ENCODE measurements around the gene RNF166.

Gene RNF166

DNA sequence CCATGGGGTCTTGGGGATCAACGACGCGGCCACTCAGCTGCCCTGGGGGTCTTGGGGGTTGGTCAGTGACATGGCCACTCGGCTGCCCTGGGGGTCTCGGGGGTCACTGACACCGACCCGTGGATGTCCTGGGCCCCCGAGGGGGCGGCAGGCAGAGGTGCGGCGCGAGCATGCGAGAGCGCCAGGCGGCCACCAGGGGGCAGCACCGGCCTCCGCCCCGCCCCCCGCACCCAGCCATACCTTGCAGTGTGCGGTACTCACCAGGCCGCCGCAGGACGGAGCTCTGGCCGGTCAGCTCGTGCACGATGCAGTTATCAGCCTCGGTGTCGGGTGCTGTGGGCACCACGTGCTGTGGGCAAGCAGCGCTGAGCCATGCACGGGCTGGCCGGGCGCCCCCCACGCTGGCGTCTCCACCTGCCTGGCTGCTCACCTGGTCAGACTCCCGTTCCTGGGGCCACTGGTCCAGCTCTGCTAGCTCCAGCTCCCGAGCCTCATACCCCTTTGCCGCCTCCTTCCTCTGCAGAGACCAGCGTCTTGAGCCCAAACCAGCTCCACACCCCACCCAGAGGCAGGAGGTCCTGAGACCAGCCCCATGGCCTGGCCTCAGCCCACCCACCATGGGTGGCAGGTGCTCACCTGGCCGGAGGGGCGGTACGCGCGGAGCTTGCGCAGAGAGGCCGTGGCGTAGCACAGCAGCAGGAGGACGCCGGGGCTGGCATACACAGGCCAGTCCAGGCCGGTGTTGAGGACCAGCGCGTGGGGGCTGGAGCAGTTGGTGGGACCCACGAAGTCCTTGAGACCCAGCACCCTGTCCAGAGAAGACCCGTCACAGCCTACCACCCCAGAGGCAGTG is 31.3 kb upstream of the RNF166 start:
- H3K27me3 ChIP-seq (ENCODE audit: control insufficient read depth, insufficient read depth, low read length) = no peaks in the 10 kb centered on the region
- peaks cover 13% of the 10 kb centered on the region for H3K36me3 ChIP-seq (ENCODE audit: control insufficient read depth, insufficient read depth, low read length)
- no peak overlapping the region for H3K9ac ChIP-seq (ENCODE audit: low read depth, low read length)
- no peaks in the 10 kb centered on the region for H3K9me3 ChIP-seq (ENCODE audit: control insufficient read depth, insufficient read depth, low read length)
- H3K4me1 ChIP-seq (ENCODE audit: control insufficient read depth, insufficient read depth, low read length) = no peaks in the 10 kb centered on the region
- no peak overlapping the region for H3K4me3 ChIP-seq (ENCODE audit: low read depth, low read length)

DNA sequence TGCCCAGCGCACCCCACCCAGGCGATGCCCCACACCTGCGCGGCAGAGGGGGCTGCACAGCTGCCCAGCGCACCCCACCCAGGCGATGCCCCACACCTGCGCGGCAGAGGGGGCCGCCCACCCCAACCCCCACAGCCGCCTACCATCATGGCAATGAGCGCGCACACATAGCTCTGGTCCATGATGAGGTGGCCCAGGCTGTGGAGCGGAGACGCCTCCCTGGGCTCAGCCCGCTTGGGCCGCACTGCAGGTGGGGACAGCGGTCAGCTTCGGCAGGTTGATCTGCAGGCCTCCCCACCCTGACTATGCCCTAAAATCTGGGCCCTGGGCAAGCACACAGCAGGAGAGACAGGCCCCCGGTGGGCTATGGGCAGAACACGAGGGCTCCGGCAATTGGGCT is 30.3 kb upstream of the RNF166 start:
- Histone ChIP-seq H3K4me3 (ENCODE audit: low read depth, low read length) (no peak overlapping the region), H3K27me3 (ENCODE audit: control insufficient read depth, insufficient read depth, low read length) (no peaks in the 10 kb centered on the region), H3K36me3 (ENCODE audit: control insufficient read depth, insufficient read depth, low read length) (peaks cover 14% of the 10 kb centered on the region), H3K9ac (ENCODE audit: low read depth, low read length) (no peak overlapping the region), H3K9me3 (ENCODE audit: control insufficient read depth, insufficient read depth, low read length) (no peaks in the 10 kb centered on the region), H3K4me1 (ENCODE audit: control insufficient read depth, insufficient read depth, low read length) (no peaks in the 10 kb centered on the region)

DNA sequence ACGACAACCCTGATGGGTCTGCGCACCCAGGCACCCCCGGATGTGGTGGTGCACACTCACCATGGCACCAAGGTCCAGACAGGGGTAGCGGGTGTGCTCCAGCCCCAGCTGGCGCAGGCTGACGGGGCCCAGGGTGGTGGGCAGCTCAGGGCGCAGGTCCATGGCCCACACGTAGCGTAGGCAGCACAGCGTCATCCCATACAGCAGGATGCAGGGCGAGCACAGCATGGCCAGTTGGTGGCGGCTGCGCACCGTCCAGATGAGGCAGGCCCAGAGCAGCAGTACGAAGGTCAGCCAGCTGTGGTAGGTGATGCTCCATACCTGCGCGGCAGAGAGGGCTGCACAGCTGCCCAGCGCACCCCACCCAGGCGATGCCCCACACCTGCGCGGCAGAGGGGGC is 29.9 kb upstream of the RNF166 start:
- Histone ChIP-seq H3K27me3 (ENCODE audit: control insufficient read depth, insufficient read depth, low read length) (no peaks in the 10 kb centered on the region), H3K36me3 (ENCODE audit: control insufficient read depth, insufficient read depth, low read length) (peaks cover 18% of the 10 kb centered on the region), H3K4me3 (ENCODE audit: low read depth, low read length) (no peak overlapping the region), H3K9me3 (ENCODE audit: control insufficient read depth, insufficient read depth, low read length) (no peaks in the 10 kb centered on the region), H3K9ac (ENCODE audit: low read depth, low read length) (no peak overlapping the region), H3K4me1 (ENCODE audit: control insufficient read depth, insufficient read depth, low read length) (no peaks in the 10 kb centered on the region)

DNA sequence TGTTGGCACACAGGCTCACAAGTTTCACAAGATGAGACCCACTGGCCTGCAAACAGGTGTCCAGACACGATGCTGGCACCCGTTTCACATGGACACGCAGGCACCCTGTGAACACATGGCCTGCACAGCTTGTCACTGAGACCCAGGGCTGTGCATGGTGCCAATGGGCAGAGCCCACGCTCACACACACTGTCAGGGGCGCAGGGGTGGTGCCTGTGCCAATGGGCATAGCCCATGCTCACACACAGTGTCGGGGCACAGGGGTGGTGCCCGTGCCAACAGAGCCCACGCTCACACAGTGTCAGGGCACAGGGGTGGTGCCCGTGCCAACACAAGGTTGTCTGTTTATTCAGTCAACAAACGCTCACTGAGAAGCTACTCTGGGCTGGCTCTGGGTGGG is 29.4 kb upstream of the RNF166 start:
- peaks cover 17% of the 10 kb centered on the region for H3K36me3 ChIP-seq (ENCODE audit: control insufficient read depth, insufficient read depth, low read length)
- H3K4me1 ChIP-seq (ENCODE audit: control insufficient read depth, insufficient read depth, low read length) = no peaks in the 10 kb centered on the region
- H3K4me3 ChIP-seq (ENCODE audit: low read depth, low read length) = no peak overlapping the region
- no peaks in the 10 kb centered on the region for H3K27me3 ChIP-seq (ENCODE audit: control insufficient read depth, insufficient read depth, low read length)
- H3K9ac ChIP-seq (ENCODE audit: low read depth, low read length) = no peak overlapping the region
- no peaks in the 10 kb centered on the region for H3K9me3 ChIP-seq (ENCODE audit: control insufficient read depth, insufficient read depth, low read length)

DNA sequence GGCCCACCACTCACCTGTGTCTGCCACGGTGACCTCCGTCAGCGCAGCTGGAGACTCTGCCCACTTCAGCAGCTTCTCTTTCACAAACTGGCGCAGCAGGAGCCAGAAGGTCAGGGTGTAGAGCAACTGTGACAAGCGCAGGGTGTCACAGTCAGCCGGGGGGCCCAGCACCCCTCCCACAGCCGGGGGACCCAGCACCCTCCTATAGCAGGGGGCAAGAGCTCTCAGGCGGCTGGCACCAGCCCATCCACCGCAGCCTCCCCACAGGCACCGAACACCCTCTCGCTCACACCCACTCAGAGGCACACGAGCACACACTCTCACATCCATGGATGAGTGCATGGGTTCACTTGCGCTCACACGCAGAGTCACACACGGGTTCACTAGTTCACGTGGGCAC is 28.9 kb upstream of the RNF166 start:
- Histone ChIP-seq H3K27me3 (ENCODE audit: control insufficient read depth, insufficient read depth, low read length) (no peaks in the 10 kb centered on the region), H3K36me3 (ENCODE audit: control insufficient read depth, insufficient read depth, low read length) (peaks cover 16% of the 10 kb centered on the region), H3K4me3 (ENCODE audit: low read depth, low read length) (no peak overlapping the region), H3K4me1 (ENCODE audit: control insufficient read depth, insufficient read depth, low read length) (no peaks in the 10 kb centered on the region), H3K9me3 (ENCODE audit: control insufficient read depth, insufficient read depth, low read length) (no peaks in the 10 kb centered on the region), H3K9ac (ENCODE audit: low read depth, low read length) (no peak overlapping the region)

DNA sequence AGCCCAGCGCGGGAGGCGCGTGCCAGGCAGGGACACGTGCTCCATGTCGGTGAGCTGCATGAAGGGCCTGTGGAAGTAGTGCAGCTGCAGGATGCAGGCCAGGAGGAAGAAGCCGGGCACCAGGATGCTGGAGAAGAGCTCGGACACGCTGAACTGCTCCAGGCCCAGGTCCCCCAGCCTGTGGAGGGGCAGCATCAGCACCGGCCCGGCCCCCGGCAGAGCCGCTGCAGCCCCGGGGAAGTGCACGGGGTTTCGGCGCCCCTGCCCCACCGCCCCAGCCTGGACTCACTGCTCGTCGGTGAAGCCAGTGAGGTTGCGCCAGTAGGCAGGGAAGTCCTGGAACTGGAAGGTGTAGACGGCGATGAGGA is 28.1 kb upstream of the RNF166 start:
- H3K36me3 ChIP-seq (ENCODE audit: control insufficient read depth, insufficient read depth, low read length) = peaks cover 16% of the 10 kb centered on the region
- H3K4me1 ChIP-seq (ENCODE audit: control insufficient read depth, insufficient read depth, low read length) = no peaks in the 10 kb centered on the region
- H3K9me3 ChIP-seq (ENCODE audit: control insufficient read depth, insufficient read depth, low read length) = no peaks in the 10 kb centered on the region
- no peak overlapping the region for H3K9ac ChIP-seq (ENCODE audit: low read depth, low read length)
- no peak overlapping the region for H3K4me3 ChIP-seq (ENCODE audit: low read depth, low read length)
- H3K27me3 ChIP-seq (ENCODE audit: control insufficient read depth, insufficient read depth, low read length) = no peaks in the 10 kb centered on the region

DNA sequence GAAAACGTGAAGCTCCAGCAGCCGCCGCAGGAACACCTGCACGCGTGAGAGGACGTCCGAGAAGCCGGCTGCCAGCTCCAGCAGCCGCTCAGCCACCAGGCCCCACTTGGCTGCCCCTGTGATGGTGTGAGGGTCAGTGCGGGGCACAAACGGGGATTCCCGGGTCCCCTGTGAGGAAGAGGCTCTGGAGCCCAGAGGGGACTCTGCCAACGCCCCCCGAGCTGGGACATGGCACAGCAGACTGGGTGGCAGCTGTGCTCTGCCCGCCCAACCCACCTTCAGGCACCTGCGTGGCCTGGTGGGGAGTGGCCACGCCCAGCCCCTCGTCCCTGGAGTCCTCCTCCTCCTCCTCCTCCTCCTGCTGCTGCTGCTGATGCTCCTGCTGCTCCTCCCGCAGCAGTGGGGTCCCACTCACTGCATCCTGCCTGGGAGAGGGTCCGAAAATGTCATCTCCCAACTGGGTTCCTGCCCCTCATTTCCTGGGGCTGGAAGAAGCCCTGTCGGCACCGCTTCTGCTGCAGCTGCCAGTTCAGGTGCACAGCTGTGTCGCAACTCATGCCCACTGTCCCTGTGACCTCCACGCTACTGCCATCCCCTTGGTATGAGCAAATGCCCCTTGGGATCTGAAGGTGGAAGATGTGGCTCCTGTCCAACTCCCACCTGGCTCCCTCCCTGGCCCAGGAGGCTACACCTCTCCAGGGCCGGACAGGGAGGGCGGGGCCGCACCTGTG is 27.6 kb upstream of the RNF166 start:
- no peak overlapping the region for H3K4me3 ChIP-seq (ENCODE audit: low read depth, low read length)
- no peaks in the 10 kb centered on the region for H3K27me3 ChIP-seq (ENCODE audit: control insufficient read depth, insufficient read depth, low read length)
- no peak overlapping the region for H3K9ac ChIP-seq (ENCODE audit: low read depth, low read length)
- no peaks in the 10 kb centered on the region for H3K9me3 ChIP-seq (ENCODE audit: control insufficient read depth, insufficient read depth, low read length)
- H3K4me1 ChIP-seq (ENCODE audit: control insufficient read depth, insufficient read depth, low read length) = no peaks in the 10 kb centered on the region
- peaks cover 16% of the 10 kb centered on the region for H3K36me3 ChIP-seq (ENCODE audit: control insufficient read depth, insufficient read depth, low read length)

DNA sequence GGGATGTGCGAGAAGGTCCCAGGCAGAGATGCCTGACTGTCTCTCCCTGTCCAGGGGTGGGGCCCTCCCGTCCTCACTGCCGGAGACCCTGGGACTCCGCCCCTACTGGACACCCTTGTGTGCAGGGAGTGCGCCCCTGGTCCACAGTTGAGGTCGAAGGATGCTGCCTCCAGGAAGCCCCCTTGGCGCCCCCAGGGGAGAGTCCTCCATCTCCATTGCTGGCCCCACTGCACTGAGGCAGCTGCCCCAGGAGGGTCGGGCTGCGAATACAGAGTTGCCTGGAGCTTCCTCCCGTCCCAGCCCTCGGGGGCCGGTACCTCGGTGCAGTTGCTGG is 26.7 kb upstream of the RNF166 start:
- Histone ChIP-seq H3K9ac (ENCODE audit: low read depth, low read length) (no peak overlapping the region), H3K36me3 (ENCODE audit: control insufficient read depth, insufficient read depth, low read length) (peaks cover 16% of the 10 kb centered on the region), H3K9me3 (ENCODE audit: control insufficient read depth, insufficient read depth, low read length) (no peaks in the 10 kb centered on the region), H3K27me3 (ENCODE audit: control insufficient read depth, insufficient read depth, low read length) (no peaks in the 10 kb centered on the region), H3K4me3 (ENCODE audit: low read depth, low read length) (no peak overlapping the region), H3K4me1 (ENCODE audit: control insufficient read depth, insufficient read depth, low read length) (no peaks in the 10 kb centered on the region)

DNA sequence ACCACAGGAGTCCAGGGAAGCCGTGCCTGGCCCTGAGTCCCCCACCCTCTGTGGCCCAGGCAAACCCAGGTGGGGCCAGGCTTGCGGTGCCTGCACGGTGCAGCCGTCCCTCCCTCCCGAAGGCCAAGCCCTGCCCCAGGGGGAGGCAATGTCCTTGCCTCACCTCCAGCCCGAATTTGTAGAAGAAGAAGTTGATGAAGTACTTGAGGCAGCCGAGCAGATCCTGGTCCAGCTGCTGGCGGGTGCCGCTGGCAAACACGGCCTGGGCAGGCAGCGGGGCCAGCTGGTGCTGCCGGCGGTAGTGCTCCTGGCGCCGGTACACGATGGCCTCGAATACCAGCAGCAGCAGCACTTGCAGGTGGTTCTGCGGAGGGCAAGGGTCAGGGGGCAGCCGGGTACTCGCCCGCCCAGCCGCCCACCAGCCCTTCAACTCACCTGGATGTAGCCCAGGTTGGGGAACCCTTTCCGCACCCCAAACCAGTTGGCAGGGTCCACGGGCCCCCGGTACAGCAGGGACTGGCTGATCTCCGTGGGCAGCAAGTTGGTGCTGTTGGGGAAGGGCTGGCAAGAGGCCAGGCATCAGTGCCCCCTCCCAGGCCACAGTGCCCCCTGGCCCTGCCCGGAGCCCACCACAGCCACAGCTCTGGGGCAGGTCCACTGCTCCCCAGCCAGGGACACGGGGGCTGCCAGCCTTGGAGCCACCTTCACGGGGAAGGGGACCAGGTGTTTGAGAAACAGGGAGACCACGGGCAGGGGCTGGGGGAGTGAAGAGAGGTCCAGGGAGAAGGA is 26.2 kb upstream of the RNF166 start:
- no peak overlapping the region for H3K4me3 ChIP-seq (ENCODE audit: low read depth, low read length)
- no peaks in the 10 kb centered on the region for H3K4me1 ChIP-seq (ENCODE audit: control insufficient read depth, insufficient read depth, low read length)
- no peaks in the 10 kb centered on the region for H3K27me3 ChIP-seq (ENCODE audit: control insufficient read depth, insufficient read depth, low read length)

DNA sequence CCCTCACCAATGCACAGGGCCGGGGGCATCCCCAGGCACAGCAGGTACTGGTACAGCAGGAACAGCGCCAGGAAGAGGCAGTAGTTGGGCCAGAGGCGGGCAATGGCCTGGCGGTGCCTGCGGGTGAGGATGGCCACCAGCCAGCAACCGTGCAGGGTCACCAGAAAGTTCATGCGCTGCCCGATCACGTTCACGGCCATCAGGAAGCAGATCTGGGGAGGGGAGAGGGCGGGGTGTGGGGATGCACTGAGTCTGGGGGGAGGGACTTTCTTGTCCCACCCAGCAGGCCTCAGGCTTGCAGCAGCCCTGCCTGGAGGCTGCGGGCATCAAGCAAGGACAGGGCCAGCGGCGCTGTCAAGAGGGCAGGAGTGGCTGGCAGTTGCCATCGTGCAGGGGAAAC is 25.5 kb upstream of the RNF166 start:
- no peaks in the 10 kb centered on the region for H3K4me1 ChIP-seq (ENCODE audit: control insufficient read depth, insufficient read depth, low read length)
- H3K4me3 ChIP-seq (ENCODE audit: low read depth, low read length) = no peak overlapping the region
- H3K36me3 ChIP-seq (ENCODE audit: control insufficient read depth, insufficient read depth, low read length) = peaks cover 16% of the 10 kb centered on the region
- H3K27me3 ChIP-seq (ENCODE audit: control insufficient read depth, insufficient read depth, low read length) = no peaks in the 10 kb centered on the region
- H3K9ac ChIP-seq (ENCODE audit: low read depth, low read length) = no peak overlapping the region
- H3K9me3 ChIP-seq (ENCODE audit: control insufficient read depth, insufficient read depth, low read length) = no peaks in the 10 kb centered on the region

More for the DNA sequence above, 26.2 kb upstream of the RNF166 start:
- no peak overlapping the region for H3K9ac ChIP-seq (ENCODE audit: low read depth, low read length)
- peaks cover 13% of the 10 kb centered on the region for H3K36me3 ChIP-seq (ENCODE audit: control insufficient read depth, insufficient read depth, low read length)
- H3K9me3 ChIP-seq (ENCODE audit: control insufficient read depth, insufficient read depth, low read length) = no peaks in the 10 kb centered on the region

DNA sequence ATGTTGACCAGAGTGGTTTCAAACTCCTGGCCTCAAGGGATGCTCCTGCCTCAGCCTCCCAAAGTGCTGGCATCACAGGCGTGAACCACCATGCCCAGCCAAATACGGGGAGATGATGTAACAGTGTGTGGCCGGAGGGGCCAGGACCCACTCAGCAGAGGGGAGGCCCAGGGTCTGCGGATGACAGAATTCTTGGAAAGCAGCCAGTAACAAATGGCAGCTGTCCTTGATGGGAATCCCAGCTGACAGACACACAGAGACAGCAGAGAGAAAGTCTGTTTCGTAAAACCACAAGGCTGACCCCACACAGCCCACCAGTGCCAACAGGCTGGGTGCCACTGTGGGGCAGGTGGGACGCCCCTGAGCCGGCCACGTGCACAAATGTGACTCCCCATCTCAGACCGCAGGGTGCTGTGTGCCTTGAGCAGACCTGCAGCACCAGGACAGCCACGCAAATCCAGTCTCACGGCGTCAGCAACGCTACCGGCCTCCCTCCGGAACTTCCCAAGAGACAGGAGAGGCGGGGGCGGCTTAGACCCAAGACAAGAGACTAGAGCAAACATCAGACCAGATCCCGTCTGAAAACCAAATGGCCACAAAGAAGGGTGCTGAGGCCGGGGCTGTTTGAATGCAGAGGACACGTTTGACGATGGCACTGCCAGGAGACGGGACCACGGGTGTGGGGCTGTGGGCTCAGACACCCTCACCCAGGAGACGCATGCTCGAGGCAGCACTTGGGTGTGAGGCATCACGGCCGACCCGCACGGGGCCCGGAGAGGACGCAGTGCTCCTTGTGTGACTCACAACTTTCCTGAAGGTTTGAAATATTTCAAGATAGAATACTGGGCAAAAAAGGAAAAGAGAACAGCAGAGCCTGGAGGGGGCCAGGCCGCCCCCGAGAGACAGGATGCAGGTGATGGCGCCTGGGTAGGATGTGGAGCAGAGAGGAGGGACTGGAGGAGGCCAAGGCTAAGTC is 24.7 kb upstream of the RNF166 start:
- Histone ChIP-seq H3K4me1 (ENCODE audit: control insufficient read depth, insufficient read depth, low read length) (no peaks in the 10 kb centered on the region), H3K9ac (ENCODE audit: low read depth, low read length) (no peak overlapping the region), H3K9me3 (ENCODE audit: control insufficient read depth, insufficient read depth, low read length) (no peaks in the 10 kb centered on the region), H3K36me3 (ENCODE audit: control insufficient read depth, insufficient read depth, low read length) (peaks cover 16% of the 10 kb centered on the region), H3K4me3 (ENCODE audit: low read depth, low read length) (no peak overlapping the region), H3K27me3 (ENCODE audit: control insufficient read depth, insufficient read depth, low read length) (no peaks in the 10 kb centered on the region)
